Adrenal gland (tissue), 12 donors: ENCODE results near the gene ALDH1A3. TPM values are rescaled to one million over a fixed set of nuclear protein-coding genes. Genes with fewer than 3 reads are reported as not detected.
A peak's percentile ranks its signal among the peaks of the same experiment; 100 is the strongest.

ENCODE experiments used
- DNase-seq, 7 donors: peaks; one replicate each; pipeline ENCODE4 v3.0.0-alpha.2; 2019 to 2020
- H3K27ac ChIP-seq, 5 donors: fragments of 200-600 bp; sonication (generic) in 4 of 5; 1 replicate in 3 of 5; 2 replicates in 2 of 5; pipeline versions ENCODE4 v1.5.1 to v1.8.0; 2016 to 2020; ENCODE audit warnings: mild to moderate bottlenecking in 1 of 5
- H3K27me3 ChIP-seq: fragments of 200-600 bp; 2 replicates; pipeline ENCODE4 v1.8.0; 2021
- H3K36me3 ChIP-seq, 2 donors: fragments of 200-600 bp; replicated peaks in 1 of 2; 1 replicate in 1 of 2; 2 replicates in 1 of 2; pipeline versions ENCODE4 v1.5.1 to v1.8.0; 2018 to 2022
- H3K4me1 ChIP-seq, 2 donors: fragments of 200-600 bp; replicated peaks in 1 of 2; 1 replicate in 1 of 2; 2 replicates in 1 of 2; pipeline versions ENCODE4 v1.5.1 to v1.8.0; 2018 to 2021
- H3K4me3 ChIP-seq, 4 donors: fragments of 200-600 bp; sonication (generic) in 3 of 4; one replicate each; pipeline ENCODE4 v1.5.1; 2016 to 2018
- H3K9me3 ChIP-seq, 3 donors: fragments of 200-600 bp; sonication (generic) in 1 of 3; replicated peaks in 1 of 3; 1 replicate in 2 of 3; 2 replicates in 1 of 3; pipeline versions ENCODE4 v1.5.1 to v1.8.0; 2016 to 2021
- POLR2A ChIP-seq, 2 donors: fragments of 450-650 bp; IDR thresholded peaks; one replicate each; pipeline ENCODE4 v1.6.1; 2017; ENCODE audit warnings: antibody characterized with exemption in 2 of 2, mild to moderate bottlenecking in 2 of 2, moderate library complexity in 1 of 2
- WGBS, 4 donors: extraction: QIAGEN DNeasy Blood & Tissue Kit in 2 of 4; methylation state at CpG; one replicate each; pipeline versions ENCODE4 v1.1.5 to v1.1.7; 2013 to 2017; 5-methylcytosine and 5-hydroxymethylcytosine counted together
- intact Hi-C, 2 donors: fragments of 100-400 bp; cut with DNase I; formaldehyde crosslinking; loops; one replicate each; pipeline versions ENCODE4 v1.14.1 to v1.15.0; 2022 to 2023
- polyA plus RNA-seq, 3 donors: library from polyadenylated mRNA; stranded (reverse); fragments of 200-250 nt in 2 of 3; fragments of 350-450 nt in 1 of 3; fragmentation: Illumina TruSeq in 1 of 3; extraction: RNeasy Lipid Tissue Mini Kit (QIAGEN cat#74804) in 1 of 3; gene quantifications; one replicate each; pipeline ENCODE4 v1.2.3, GENCODE V29; 2013 to 2014
- total RNA-seq, 9 donors: library from RNA; depleted of rRNA in 4 of 9; stranded (reverse); fragments of >200 nt in 4 of 9; fragments of 120-200 nt in 1 of 9; fragmentation: NEBNext Ultra II Directional in 1 of 9; extraction: Animal tissue kit (Norgen Biotek cat#: 25700) in 1 of 9; gene quantifications; one replicate each; pipeline versions ENCODE4 v1.1.0 to v1.2.4, GENCODE V29; 2013 to 2023
- TF ChIP-seq, protein P1 (sequence below), 6 experiments: fragments of 450-650 bp in 4 of 6; fragments of 200-600 bp in 2 of 6; sonication (generic) in 1 of 6; IDR thresholded peaks; 1 replicate in 5 of 6; 2 replicates in 1 of 6; pipeline versions ENCODE4 v1.5.1 to v1.8.0; 2016 to 2021; ENCODE audit warnings: antibody characterized with exemption in 6 of 6, mild to moderate bottlenecking in 2 of 6, moderate library complexity in 1 of 6
- donor health status: healthy with polysubstance abuse.
- donor health status: Bipolar disorder and iron deficiency.
- donor health status: DM: yes; HTN: yes; CAD: no.
- donor health status: DM: no; HTN: no; CAD: no.
- donor health status: DM: no; HTN: no; CAD: no.
- donor health status: DM: yes; HTN: yes; CAD: no.

ALDH1A3 gene
- total and polyA plus RNA-seq, 12 donors = 1.8 to 165 (median 30.5) TPM

DNA sequence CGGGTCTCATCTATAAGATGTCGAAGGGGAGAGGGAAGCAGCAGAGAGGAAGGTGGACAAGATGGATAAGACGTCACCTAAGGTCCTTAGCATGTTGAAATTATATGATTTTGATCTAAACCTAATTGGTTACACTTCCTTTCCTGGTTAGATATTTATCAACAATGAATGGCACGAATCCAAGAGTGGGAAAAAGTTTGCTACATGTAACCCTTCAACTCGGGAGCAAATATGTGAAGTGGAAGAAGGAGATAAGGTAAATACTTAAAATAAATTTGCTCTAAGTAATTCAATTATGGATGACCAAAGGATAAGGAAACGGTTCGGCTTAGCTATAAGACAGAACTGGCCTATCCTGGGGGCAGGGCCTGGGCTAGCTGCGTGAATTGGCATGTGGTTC is 5.5 kb downstream of the ALDH1A3 start:
- TF ChIP-seq POLR2A (IDR thresholded peaks at IDR 0.05) = no peak
- TF ChIP-seq, protein P1, sequence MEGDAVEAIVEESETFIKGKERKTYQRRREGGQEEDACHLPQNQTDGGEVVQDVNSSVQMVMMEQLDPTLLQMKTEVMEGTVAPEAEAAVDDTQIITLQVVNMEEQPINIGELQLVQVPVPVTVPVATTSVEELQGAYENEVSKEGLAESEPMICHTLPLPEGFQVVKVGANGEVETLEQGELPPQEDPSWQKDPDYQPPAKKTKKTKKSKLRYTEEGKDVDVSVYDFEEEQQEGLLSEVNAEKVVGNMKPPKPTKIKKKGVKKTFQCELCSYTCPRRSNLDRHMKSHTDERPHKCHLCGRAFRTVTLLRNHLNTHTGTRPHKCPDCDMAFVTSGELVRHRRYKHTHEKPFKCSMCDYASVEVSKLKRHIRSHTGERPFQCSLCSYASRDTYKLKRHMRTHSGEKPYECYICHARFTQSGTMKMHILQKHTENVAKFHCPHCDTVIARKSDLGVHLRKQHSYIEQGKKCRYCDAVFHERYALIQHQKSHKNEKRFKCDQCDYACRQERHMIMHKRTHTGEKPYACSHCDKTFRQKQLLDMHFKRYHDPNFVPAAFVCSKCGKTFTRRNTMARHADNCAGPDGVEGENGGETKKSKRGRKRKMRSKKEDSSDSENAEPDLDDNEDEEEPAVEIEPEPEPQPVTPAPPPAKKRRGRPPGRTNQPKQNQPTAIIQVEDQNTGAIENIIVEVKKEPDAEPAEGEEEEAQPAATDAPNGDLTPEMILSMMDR (IDR thresholded peaks at IDR 0.05) = no peak
- intact Hi-C loops = no loop called here
- Histone ChIP-seq H3K36me3 (no peaks in the 10 kb centered on the region), H3K27ac (no peak overlapping the region), H3K9me3 (no peaks in the 10 kb centered on the region), H3K4me1 (peaks cover 0 to 8% of the 10 kb centered on the region in 2 donors), H3K27me3 (peaks cover 14% of the 10 kb centered on the region), H3K4me3 (no peak overlapping the region)
- DNase-seq = no peak
- 62 to 74% (median 65%) methylated on average over 8 of the region's 8 CpGs for WGBS, 4 donors

DNA sequence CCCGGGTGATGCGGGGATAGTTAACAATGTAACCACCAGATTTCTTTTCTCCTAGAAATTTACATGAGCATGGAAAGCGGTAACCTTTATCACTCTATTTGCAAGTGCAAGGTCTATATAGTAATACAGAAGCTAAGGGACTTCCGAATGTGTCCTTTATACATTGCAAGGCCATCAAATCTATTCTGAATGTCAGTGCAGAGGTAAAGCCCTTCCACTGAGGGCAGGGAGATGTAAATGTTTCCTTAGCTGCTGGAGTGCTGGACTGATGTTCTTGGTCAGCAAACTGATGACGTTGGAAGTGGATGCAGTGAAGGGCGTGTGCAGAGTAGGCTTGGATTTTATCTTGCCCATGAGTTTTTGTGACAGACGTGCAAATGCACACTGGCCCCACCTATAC is 6.2 kb downstream of the ALDH1A3 start:
- H3K4me1 ChIP-seq = peaks cover 0 to 8% of the 10 kb centered on the region in 2 donors
- TF ChIP-seq POLR2A (IDR thresholded peaks at IDR 0.05) = no peak
- TF ChIP-seq, protein P1 (IDR thresholded peaks at IDR 0.05) = no peak
- no peak for DNase-seq
- no peak overlapping the region for H3K4me3 ChIP-seq
- WGBS, 4 donors = 67 to 79% (median 74%) methylated on average over 7 of the region's 7 CpGs
- no peak overlapping the region for H3K27ac ChIP-seq
- H3K9me3 ChIP-seq = no peaks in the 10 kb centered on the region
- H3K36me3 ChIP-seq = no peaks in the 10 kb centered on the region
- peaks cover 8% of the 10 kb centered on the region for H3K27me3 ChIP-seq
- intact Hi-C loops = no loop called here

DNA sequence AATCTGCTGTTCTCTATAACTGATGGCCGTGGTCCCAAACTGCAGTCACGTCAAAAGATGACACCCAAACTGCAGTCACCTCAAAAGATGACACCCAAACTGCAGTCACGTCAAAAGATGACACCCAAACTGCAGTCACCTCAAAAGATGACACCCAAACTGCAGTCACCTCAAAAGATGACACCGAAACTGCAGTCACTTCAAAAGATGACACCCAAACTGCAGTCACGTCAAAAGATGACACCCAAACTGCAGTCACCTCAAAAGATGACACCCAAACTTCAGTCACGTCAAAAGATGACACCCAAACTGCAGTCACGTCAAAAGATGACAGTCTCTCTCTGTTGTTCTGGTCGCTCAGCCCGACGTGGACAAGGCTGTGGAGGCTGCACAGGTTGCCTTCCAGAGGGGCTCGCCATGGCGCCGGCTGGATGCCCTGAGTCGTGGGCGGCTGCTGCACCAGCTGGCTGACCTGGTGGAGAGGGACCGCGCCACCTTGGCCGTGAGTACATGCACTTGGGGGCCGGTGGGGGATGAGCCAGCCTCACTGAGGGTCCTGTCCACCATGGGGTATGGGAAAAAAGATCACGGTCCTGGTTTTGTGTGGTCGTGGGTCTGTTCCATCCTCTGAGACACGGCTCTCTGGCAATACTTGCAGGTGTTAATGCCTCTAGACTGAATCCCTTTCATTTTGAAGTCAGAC is 7.7 kb downstream of the ALDH1A3 start:
- intact Hi-C loops = no loop called here
- DNase-seq = no peak

DNA sequence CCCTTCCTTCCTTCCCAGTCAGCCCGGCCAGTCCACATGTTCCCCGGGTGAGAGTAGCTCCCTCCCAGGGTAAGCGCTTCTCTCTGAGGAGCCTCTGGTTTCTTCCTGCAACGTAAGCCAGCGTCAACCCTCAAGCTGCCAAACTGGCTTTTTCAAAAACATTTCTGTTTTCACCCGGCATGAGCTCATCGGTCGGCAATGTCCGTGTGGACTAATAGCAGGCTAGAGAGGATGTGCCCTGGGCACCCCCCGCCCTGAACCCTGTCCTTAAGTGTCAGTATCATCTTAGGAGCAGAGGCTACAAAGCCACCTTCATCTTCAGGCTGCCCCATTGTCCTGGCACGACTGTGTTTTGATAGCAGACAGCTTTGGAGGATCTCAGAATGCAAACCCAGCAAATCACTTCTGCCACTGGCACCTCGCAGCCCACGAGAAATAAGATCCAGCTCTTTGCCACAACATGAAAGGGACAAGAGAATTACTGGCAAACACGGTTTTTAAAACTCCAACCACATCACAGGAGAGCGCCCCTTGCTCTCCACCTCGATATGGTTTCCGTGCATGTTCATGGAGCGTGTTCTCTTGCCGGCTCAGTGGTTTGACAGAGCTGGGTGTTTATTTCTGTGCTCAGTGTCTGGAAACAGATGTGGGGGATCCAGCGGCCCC is 9.9 kb downstream of the ALDH1A3 start:
- peaks cover 7% of the 10 kb centered on the region for H3K27me3 ChIP-seq
- no peak overlapping the region for H3K4me3 ChIP-seq
- H3K4me1 ChIP-seq = peaks cover 0 to 8% of the 10 kb centered on the region in 2 donors
- H3K27ac ChIP-seq = peak overlapping the region in 1 of 5 donors; percentile 34
- intact Hi-C loops = no loop called here
- DNase-seq = peak in 4 of 7 donors; percentile 20 to 65 (median 24)
- WGBS, 4 donors = 30 to 36% (median 33%) methylated on average over 19 to 20 of the region's 20 CpGs
- no peaks in the 10 kb centered on the region for H3K9me3 ChIP-seq
- TF ChIP-seq, protein P1 (IDR thresholded peaks at IDR 0.05) = no peak
- no peak for TF ChIP-seq POLR2A (IDR thresholded peaks at IDR 0.05)
- no peaks in the 10 kb centered on the region for H3K36me3 ChIP-seq

More for the DNA sequence above, 7.7 kb downstream of the ALDH1A3 start:
- H3K4me3 ChIP-seq = no peak overlapping the region
- no peak overlapping the region for H3K27ac ChIP-seq
- no peak for TF ChIP-seq POLR2A (IDR thresholded peaks at IDR 0.05)
- TF ChIP-seq, protein P1 (IDR thresholded peaks at IDR 0.05) = no peak
- peaks cover 8% of the 10 kb centered on the region for H3K27me3 ChIP-seq
- WGBS, 4 donors = 79 to 83% (median 81%) methylated on average over 16 to 22 of the region's 22 CpGs
- no peaks in the 10 kb centered on the region for H3K9me3 ChIP-seq
- no peaks in the 10 kb centered on the region for H3K36me3 ChIP-seq
- H3K4me1 ChIP-seq = peaks cover 0 to 8% of the 10 kb centered on the region in 2 donors
